OCI-LY7 (cell line): ENCODE data around the gene PBX1. TPM values are rescaled to one million over a fixed set of nuclear protein-coding genes. Genes with fewer than 3 reads are reported as not detected.
"Not testable (repeated sequence)": the region's sequence is repeated elsewhere in the genome, so short reads cannot be mapped to it uniquely, and the experiment has no call there.

Experiments used
- BruUV-seq: library from RNA; stranded (reverse); fragments of 400-500 nt; replicated peaks from 2 replicates; lab custom pipeline; 2021; lab: Mats Ljungman, UMichigan
- CTCF ChIA-PET: fragments of 300-600 bp; sonication (Branson Sonifier 250); formaldehyde crosslinking; loops from one replicate; lab custom pipeline; 2022; ENCODE audit warnings: antibody characterized with exemption; ENCODE audit not compliant: unreplicated experiment; lab: Charles Lee
- POLR2A ChIA-PET: fragments of 300-600 bp; sonication (Branson Sonifier 250); formaldehyde crosslinking; loops from one replicate; lab custom pipeline; 2022; ENCODE audit warnings: antibody characterized with exemption; lab: Charles Lee
- DNase-seq: peaks from one replicate; pipeline ENCODE4 v3.0.0-alpha.2; 2015; ENCODE audit warnings: low spot score
- H2AFZ ChIP-seq: fragments of 200-600 bp; sonication (generic), shearing (Covaris generic); 2 replicates; pipeline ENCODE4 v1.6.1; 2014; ENCODE audit warnings: mild to moderate bottlenecking, antibody characterized with exemption, low read length, moderate library complexity
- H3K27ac ChIP-seq: fragments of 200-600 bp; sonication (generic); 2 replicates; pipeline ENCODE4 v1.5.1; 2014; ENCODE audit warnings: mixed run types, low read depth, mild to moderate bottlenecking, moderate library complexity, low read length, inconsistent platforms; ENCODE audit not compliant: poor library complexity, severe bottlenecking
- H3K36me3 ChIP-seq: fragments of 200-600 bp; sonication (generic); 2 replicates; pipeline ENCODE4 v1.6.1; 2014; ENCODE audit warnings: mild to moderate bottlenecking, antibody characterized with exemption, low read length, moderate library complexity, mixed read lengths; ENCODE audit not compliant: insufficient read depth
- H3K4me1 ChIP-seq: fragments of 200-600 bp; sonication (generic); 2 replicates; pipeline ENCODE4 v1.5.1; 2014; ENCODE audit warnings: mild to moderate bottlenecking, low read length; ENCODE audit not compliant: insufficient read depth, poor library complexity, severe bottlenecking
- H3K4me2 ChIP-seq: fragments of 200-600 bp; sonication (generic); 2 replicates; pipeline ENCODE4 v1.6.1; 2014; ENCODE audit warnings: mild to moderate bottlenecking, low read length
- H3K4me3 ChIP-seq: fragments of 200-600 bp; sonication (generic); 2 replicates; pipeline ENCODE4 v1.5.1; 2014; ENCODE audit warnings: mild to moderate bottlenecking, low read depth, low read length; ENCODE audit not compliant: poor library complexity, severe bottlenecking
- H3K79me2 ChIP-seq: fragments of 200-600 bp; sonication (generic); 2 replicates; pipeline ENCODE4 v1.6.1; 2016; ENCODE audit warnings: low read depth, mild to moderate bottlenecking, low read length, moderate library complexity, mixed read lengths; ENCODE audit not compliant: insufficient read depth
- H3K9me2 ChIP-seq: fragments of 200-600 bp; sonication (generic); 2 replicates; pipeline ENCODE4 v1.6.1; 2016; ENCODE audit warnings: mild to moderate bottlenecking, low read length, mixed read lengths; ENCODE audit not compliant: insufficient read depth
- H3K9me3 ChIP-seq: fragments of 200-600 bp; sonication (generic); 2 replicates; pipeline ENCODE4 v1.6.1; 2014; ENCODE audit warnings: mild to moderate bottlenecking, mixed run types, low read length, mixed read lengths
- H4K20me1 ChIP-seq: fragments of 200-600 bp; sonication (generic); 2 replicates; pipeline ENCODE4 v1.6.1; 2014; ENCODE audit warnings: mild to moderate bottlenecking, antibody characterized with exemption, low read length, moderate library complexity, mixed read lengths; ENCODE audit not compliant: insufficient read depth
- EZH2phosphoT487 ChIP-seq: fragments of 200-600 bp; sonication (generic); IDR thresholded peaks from 2 replicates; pipeline ENCODE4 v1.6.1; 2018; ENCODE audit warnings: low read depth, borderline replicate concordance, mild to moderate bottlenecking, mixed run types, antibody characterized with exemption, low read length, moderate library complexity, mixed read lengths
- intact Hi-C: fragments of 100-400 bp; cut with micrococcal nuclease; formaldehyde crosslinking; loops from one replicate; pipeline ENCODE4 v1.10.0; 2022; ENCODE audit not compliant: unreplicated experiment
- total RNA-seq, 2 experiments: library from RNA; depleted of rRNA in 1 of 2; stranded (reverse); fragments of >200 nt in 1 of 2; shearing (Covaris generic) in 1 of 2; gene quantifications; 2 replicates each; pipeline ENCODE4 v1.2.3, GENCODE V29; 2014 to 2022
- TF ChIP-seq, protein P1 (sequence below): fragments of 200-600 bp; sonication (generic); conservative IDR thresholded peaks from 2 replicates; pipeline ENCODE4 v1.5.1; 2014; ENCODE audit warnings: mild to moderate bottlenecking, antibody characterized with exemption, low read length, moderate library complexity, mixed read lengths

Gene PBX1
- total RNA-seq, 2 experiments from 2014 or later = not detected

DNA sequence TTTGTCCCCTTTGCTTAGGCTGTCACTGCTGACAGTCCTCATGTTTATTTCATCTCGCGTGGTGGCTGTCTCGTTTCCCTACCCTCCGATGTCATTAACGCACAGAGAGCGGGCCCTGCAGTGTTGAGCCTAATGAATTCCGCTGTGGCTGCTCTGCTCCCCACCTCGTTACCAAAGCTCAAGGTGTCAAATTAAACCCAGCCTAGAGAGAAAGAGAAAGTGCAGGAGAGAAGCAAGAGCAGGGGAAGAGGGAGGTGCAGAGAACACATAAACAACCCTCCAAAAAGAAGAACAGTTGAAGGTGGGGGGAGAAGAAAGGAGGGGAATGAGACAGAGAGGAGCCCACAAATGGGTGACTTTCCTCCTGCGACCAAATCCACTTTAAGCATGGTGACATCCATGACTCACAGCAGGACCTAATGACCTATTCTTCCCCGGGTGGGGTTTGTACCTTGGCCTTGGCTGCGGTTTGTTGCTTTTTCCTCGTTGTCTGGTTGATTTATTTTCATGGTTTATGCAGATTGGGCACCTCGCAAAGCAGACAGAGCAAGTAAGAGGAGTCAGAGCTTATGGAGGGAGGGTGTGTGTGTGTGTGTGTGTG lies 92.5 kb downstream of the PBX1 start:
- H3K4me2 ChIP-seq = no peak overlapping the region
- no peaks in the 10 kb centered on the region for H3K9me3 ChIP-seq
- H4K20me1 ChIP-seq = no peaks in the 10 kb centered on the region
- ChIA-PET CTCF (no interaction called here), POLR2A (interaction anchor here (0.7 kb wide), 1 partner anchor 16 kb away, joined by 3 read pairs; no protein-coding TSS in a partner anchor)
- H3K27ac ChIP-seq = no peak overlapping the region
- no peak for DNase-seq
- intact Hi-C loops = no loop called here
- H3K9me2 ChIP-seq = no peaks in the 10 kb centered on the region
- no peaks in the 10 kb centered on the region for H3K4me1 ChIP-seq
- BruUV-seq = no TSS peak
- no peak overlapping the region for H3K4me3 ChIP-seq
- no peaks in the 10 kb centered on the region for H3K36me3 ChIP-seq
- TF ChIP-seq EZH2phosphoT487 = no peak
- TF ChIP-seq, protein P1, sequence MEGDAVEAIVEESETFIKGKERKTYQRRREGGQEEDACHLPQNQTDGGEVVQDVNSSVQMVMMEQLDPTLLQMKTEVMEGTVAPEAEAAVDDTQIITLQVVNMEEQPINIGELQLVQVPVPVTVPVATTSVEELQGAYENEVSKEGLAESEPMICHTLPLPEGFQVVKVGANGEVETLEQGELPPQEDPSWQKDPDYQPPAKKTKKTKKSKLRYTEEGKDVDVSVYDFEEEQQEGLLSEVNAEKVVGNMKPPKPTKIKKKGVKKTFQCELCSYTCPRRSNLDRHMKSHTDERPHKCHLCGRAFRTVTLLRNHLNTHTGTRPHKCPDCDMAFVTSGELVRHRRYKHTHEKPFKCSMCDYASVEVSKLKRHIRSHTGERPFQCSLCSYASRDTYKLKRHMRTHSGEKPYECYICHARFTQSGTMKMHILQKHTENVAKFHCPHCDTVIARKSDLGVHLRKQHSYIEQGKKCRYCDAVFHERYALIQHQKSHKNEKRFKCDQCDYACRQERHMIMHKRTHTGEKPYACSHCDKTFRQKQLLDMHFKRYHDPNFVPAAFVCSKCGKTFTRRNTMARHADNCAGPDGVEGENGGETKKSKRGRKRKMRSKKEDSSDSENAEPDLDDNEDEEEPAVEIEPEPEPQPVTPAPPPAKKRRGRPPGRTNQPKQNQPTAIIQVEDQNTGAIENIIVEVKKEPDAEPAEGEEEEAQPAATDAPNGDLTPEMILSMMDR = no peak
- H3K79me2 ChIP-seq = no peaks in the 10 kb centered on the region
- no peak overlapping the region for H2AFZ ChIP-seq

DNA sequence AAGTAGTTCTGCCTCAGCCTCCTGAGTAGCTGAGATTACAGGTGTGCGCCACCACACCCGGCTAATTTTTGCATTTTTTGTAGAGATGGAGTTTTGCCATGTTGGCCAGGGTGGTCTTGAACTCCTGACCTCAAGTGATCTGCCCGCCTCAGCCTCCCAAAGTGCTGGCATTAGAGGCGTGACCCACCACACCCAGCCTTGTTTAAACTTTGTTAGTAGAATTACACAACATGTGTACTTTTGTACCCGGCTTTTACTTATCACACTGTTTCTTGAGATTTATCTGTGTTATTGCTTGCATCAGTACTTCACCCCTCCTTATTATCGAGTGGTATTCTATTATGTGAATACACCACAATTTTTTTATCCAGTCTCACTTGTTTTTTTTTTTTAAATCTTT lies 94.0 kb downstream of the PBX1 start:
- intact Hi-C loops, H3K4me1 ChIP-seq, H3K9me3 ChIP-seq, H3K27ac ChIP-seq, BruUV-seq, DNase-seq, H3K4me3 ChIP-seq, CTCF ChIA-PET, H3K4me2 ChIP-seq, H2AFZ ChIP-seq, H4K20me1 ChIP-seq, H3K79me2 ChIP-seq, H3K36me3 ChIP-seq, H3K9me2 ChIP-seq: not testable (repeated sequence)
- POLR2A ChIA-PET = interaction anchor here (0.6 kb wide), 1 partner anchor 97 kb away, joined by 3 read pairs; no protein-coding TSS in a partner anchor

DNA sequence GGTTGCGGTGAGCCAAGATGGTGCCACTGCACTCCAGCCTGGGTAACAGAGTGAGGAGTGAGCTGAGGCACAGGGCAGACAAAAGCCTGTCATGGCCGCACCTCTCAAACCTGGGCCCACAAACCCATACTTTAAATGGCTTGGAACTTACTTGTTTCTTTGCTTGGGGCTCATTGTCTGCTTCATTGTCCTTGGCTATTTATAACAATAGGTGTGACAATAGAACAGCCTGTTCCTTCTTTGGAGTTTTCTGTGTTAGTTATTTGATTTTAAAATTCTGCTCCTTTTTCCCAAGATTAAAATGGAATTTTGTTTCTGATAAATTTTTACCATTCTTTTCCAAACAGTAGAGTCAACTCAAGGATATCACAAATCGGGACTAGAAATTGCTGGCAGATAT lies 94.7 kb downstream of the PBX1 start:
- H3K36me3 ChIP-seq = no peaks in the 10 kb centered on the region
- intact Hi-C loops = no loop called here
- no peaks in the 10 kb centered on the region for H3K79me2 ChIP-seq
- no peak for DNase-seq
- ChIA-PET CTCF (no interaction called here), POLR2A (no interaction called here)
- BruUV-seq = no TSS peak
- H3K4me1 ChIP-seq = no peaks in the 10 kb centered on the region
- H2AFZ ChIP-seq = no peak overlapping the region
- no peaks in the 10 kb centered on the region for H3K9me3 ChIP-seq
- no peak overlapping the region for H3K4me3 ChIP-seq
- no peaks in the 10 kb centered on the region for H4K20me1 ChIP-seq
- no peak overlapping the region for H3K27ac ChIP-seq
- no peaks in the 10 kb centered on the region for H3K9me2 ChIP-seq
- TF ChIP-seq, protein P1 = no peak
- no peak for TF ChIP-seq EZH2phosphoT487
- no peak overlapping the region for H3K4me2 ChIP-seq
